CD4-positive, CD25-positive, alpha-beta regulatory T cell (primary cell): Measurements from ENCODE around the gene F2RL2. TPM values are rescaled to one million over a fixed set of nuclear protein-coding genes. Genes with fewer than 3 reads are reported as not detected.

Experiments used
- ATAC-seq, 2 donors: fragments of 150-1000 bp; cut with Tn5 transposase; one replicate each; pipeline ENCODE4 v1.10.0; 2021; ENCODE audit warnings: low read depth in 2 of 2, moderate number of reproducible peaks in 2 of 2, moderate library complexity in 1 of 2
- DNase-seq, 3 donors: peaks; one replicate each; pipeline versions ENCODE4 v3.0.0 to v3.0.0-alpha.2; 2012 to 2022; ENCODE audit warnings: mixed read lengths in 1 of 3
- H3K27ac ChIP-seq: one replicate; pipeline ENCODE4 v1.7.0; 2013; ENCODE audit warnings: mild to moderate bottlenecking, low read length; ENCODE audit not compliant: insufficient read depth, poor library complexity, severe bottlenecking
- H3K27me3 ChIP-seq: one replicate; pipeline ENCODE4 v1.7.0; 2013; ENCODE audit warnings: low read length; ENCODE audit not compliant: control insufficient read depth, insufficient read depth
- H3K36me3 ChIP-seq: one replicate; pipeline ENCODE4 v1.7.0; 2013; ENCODE audit warnings: mild to moderate bottlenecking, low read length, moderate library complexity; ENCODE audit not compliant: control insufficient read depth, insufficient read depth
- H3K4me1 ChIP-seq: 2 replicates; pipeline ENCODE4 v1.7.0; 2013; ENCODE audit warnings: mild to moderate bottlenecking, low read length; ENCODE audit not compliant: insufficient read depth, control insufficient read depth, poor library complexity, severe bottlenecking
- H3K4me3 ChIP-seq: one replicate; pipeline ENCODE4 v1.7.0; 2013; ENCODE audit warnings: low read depth, mild to moderate bottlenecking, low read length, moderate library complexity
- H3K9me3 ChIP-seq, 2 experiments: 1 replicate in 1 of 2; 2 replicates in 1 of 2; pipeline ENCODE4 v1.7.0; 2013; ENCODE audit warnings: low read length in 2 of 2, mild to moderate bottlenecking in 1 of 2, moderate library complexity in 1 of 2; ENCODE audit not compliant: control insufficient read depth in 2 of 2
- H3K27ac Mint-ChIP-seq, 3 donors: one replicate each; pipeline ENCODE4 v1.8.0; 2020 to 2022; ENCODE audit warnings: mild to moderate bottlenecking in 3 of 3, mixed read lengths in 3 of 3, moderate library complexity in 2 of 3
- H3K27me3 Mint-ChIP-seq: one replicate; pipeline ENCODE4 v1.8.0; 2022; ENCODE audit warnings: mild to moderate bottlenecking, mixed read lengths
- H3K36me3 Mint-ChIP-seq: one replicate; pipeline ENCODE4 v1.8.0; 2020; ENCODE audit warnings: mixed read lengths
- H3K4me1 Mint-ChIP-seq, 4 donors: one replicate each; pipeline ENCODE4 v1.8.0; 2020 to 2022; ENCODE audit warnings: mixed read lengths in 4 of 4, mild to moderate bottlenecking in 1 of 4
- H3K4me3 Mint-ChIP-seq, 4 donors: one replicate each; pipeline ENCODE4 v1.8.0; 2020 to 2022; ENCODE audit warnings: mild to moderate bottlenecking in 4 of 4, mixed read lengths in 4 of 4, moderate library complexity in 3 of 4
- H3K9me3 Mint-ChIP-seq, 7 donors: one replicate each; pipeline ENCODE4 v1.8.0; 2020 to 2022; ENCODE audit warnings: mixed read lengths in 7 of 7, mild to moderate bottlenecking in 3 of 7, moderate library complexity in 2 of 7
- polyA plus RNA-seq, 4 donors: library from polyadenylated mRNA; unstranded; fragments of 300-500 nt; fragmentation: Illumina TruSeq; gene quantifications; one replicate each; pipeline ENCODE4 v1.2.3, GENCODE V29; 2021
- total RNA-seq: library from RNA; stranded (reverse); gene quantifications from one replicate; pipeline ENCODE4 v1.2.3, GENCODE V29; 2022

F2RL2 gene
- total and polyA plus RNA-seq, 5 donors from 2014 or later: 0.77 to 1.6 (median 0.83) TPM; not detected in 1

GRCh38 chr5:76570153-76570552, 53.0 kb downstream of the F2RL2 start:
- peaks cover 34% of the 10 kb centered on the region for H3K36me3 Mint-ChIP-seq
- H3K27ac Mint-ChIP-seq: peak overlapping the region in 2 of 3 donors; percentile 11 to 54
- no peaks in the 10 kb centered on the region for H3K27me3 Mint-ChIP-seq

More at GRCh38 chr5:76570153-76570552, 53.0 kb downstream of the F2RL2 start:
- H3K9me3 ChIP-seq: no peaks in the 10 kb centered on the region
- Mint-ChIP-seq H3K9me3 (no peaks in the 10 kb centered on the region), H3K4me1 (peaks cover 18 to 52% (median 35%) of the 10 kb centered on the region in 4 donors), H3K4me3 (no peak overlapping the region)
- H3K4me1 ChIP-seq: no peaks in the 10 kb centered on the region
- H3K36me3 ChIP-seq: peaks cover 55% of the 10 kb centered on the region
- DNase-seq: no peak
- no peak overlapping the region for H3K4me3 ChIP-seq
- H3K27me3 ChIP-seq: no peaks in the 10 kb centered on the region
- ATAC-seq: no peak
- H3K27ac ChIP-seq: no peak overlapping the region

Other genes starting within 250 kb of the F2RL2 start
- 214 TPM for gene IQGAP2, start 220.1 kb downstream of the F2RL2 start, total RNA-seq
- 10 to 100 TPM; 53.9 to 70.2 (median 59.2) TPM for gene IQGAP2, start 220.1 kb downstream of the F2RL2 start, polyA plus RNA-seq
- gene F2R, start 92.7 kb upstream of the F2RL2 start, total RNA-seq: 6.8 TPM
- 1 to 10 TPM; 2.1 to 2.8 (median 2.7) TPM for gene F2R, start 92.7 kb upstream of the F2RL2 start, polyA plus RNA-seq
- 1.6 TPM for gene F2RL1, start 195.6 kb upstream of the F2RL2 start, total RNA-seq
- 1 to 10 TPM; 2.1 to 9.9 (median 6.3) TPM for gene F2RL1, start 195.6 kb upstream of the F2RL2 start, polyA plus RNA-seq
- 1.7 TPM for gene S100Z, start 226.6 kb upstream of the F2RL2 start, total RNA-seq
- gene S100Z, start 226.6 kb upstream of the F2RL2 start, polyA plus RNA-seq: 1 to 10 TPM in 3 of 4 donors, under 1 TPM in 1; 0.72 to 4.0 (median 1.4) TPM